ENCODE measurements around the gene ERF. TPM values are rescaled to one million over a fixed set of nuclear protein-coding genes. Genes with fewer than 3 reads are reported as not detected.

Gene ERF
- polyA plus RNA-seq, 2 of the 4 experiments (the other 2 are of a cell fraction), result 103 to 120 TPM

DNA sequence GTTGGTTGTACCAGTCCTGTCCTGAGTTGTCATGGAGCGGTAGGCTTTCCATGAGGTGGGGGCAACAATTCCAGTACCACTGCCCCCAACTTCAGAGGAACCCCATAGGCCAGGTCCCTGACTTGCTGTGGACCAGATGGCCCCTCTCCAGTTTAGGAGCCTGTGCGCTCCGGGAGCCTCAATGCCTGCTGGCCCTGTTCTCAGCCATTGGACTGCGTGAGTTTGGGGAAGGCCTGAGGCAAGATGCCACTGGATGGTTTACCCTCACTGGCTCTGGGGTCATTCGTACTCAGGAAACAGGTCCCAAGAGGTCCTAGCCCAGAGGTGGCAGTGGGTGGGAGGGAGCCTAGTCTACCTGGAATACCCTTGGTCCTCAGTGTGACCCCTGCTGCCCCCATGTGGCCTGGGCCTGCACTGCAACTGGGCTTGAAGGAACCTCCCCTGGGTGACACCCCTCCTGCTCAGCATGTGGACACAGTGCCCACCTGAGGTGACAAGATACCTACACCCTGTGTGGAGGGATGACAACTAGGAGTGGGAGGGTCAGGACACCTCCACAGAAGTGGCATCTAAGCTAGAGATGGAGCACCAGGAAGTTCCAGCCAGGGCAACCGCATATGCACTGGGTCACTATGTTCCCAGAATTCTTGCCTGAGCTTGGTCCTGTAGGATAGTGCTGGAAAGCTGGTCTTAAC lies 41.0 kb upstream of the ERF start:
- POLR2A ChIA-PET, result interaction anchor here (0.7 to 1.0 kb wide), 3 partner anchors 9 to 63 kb away, joined by 3 read pairs; no protein-coding TSS in a partner anchor
- no peak for TF ChIP-seq ZC3H11A (IDR thresholded peaks at IDR 0.05)
- peak; percentile 15; the same call in 1 of the 2 replicates for TF ChIP-seq GATA3 (IDR thresholded peaks at IDR 0.05; ENCODE audit: borderline replicate concordance)
- TF ChIP-seq MAX (IDR thresholded peaks at IDR 0.05), result peak; percentile 67; the same call in 1 of the 2 replicates
- TF ChIP-seq RAD21 (conservative IDR thresholded peaks at IDR 0.05 in 1 of 2, IDR thresholded peaks at IDR 0.05 in 1 of 2), result peak; percentile 83 to 88
- no peak for TF ChIP-seq HDAC2 (IDR thresholded peaks at IDR 0.05)
- peak; percentile 60; the same call in 1 of the 2 replicates for TF ChIP-seq MYC (IDR thresholded peaks at IDR 0.05; ENCODE audit: borderline replicate concordance, low read length)
- peak in 1 of 2 experiments; percentile 43; a peak in 2 of 5 replicates for TF ChIP-seq JUN (IDR thresholded peaks at IDR 0.05)
- TF ChIP-seq, protein P1, sequence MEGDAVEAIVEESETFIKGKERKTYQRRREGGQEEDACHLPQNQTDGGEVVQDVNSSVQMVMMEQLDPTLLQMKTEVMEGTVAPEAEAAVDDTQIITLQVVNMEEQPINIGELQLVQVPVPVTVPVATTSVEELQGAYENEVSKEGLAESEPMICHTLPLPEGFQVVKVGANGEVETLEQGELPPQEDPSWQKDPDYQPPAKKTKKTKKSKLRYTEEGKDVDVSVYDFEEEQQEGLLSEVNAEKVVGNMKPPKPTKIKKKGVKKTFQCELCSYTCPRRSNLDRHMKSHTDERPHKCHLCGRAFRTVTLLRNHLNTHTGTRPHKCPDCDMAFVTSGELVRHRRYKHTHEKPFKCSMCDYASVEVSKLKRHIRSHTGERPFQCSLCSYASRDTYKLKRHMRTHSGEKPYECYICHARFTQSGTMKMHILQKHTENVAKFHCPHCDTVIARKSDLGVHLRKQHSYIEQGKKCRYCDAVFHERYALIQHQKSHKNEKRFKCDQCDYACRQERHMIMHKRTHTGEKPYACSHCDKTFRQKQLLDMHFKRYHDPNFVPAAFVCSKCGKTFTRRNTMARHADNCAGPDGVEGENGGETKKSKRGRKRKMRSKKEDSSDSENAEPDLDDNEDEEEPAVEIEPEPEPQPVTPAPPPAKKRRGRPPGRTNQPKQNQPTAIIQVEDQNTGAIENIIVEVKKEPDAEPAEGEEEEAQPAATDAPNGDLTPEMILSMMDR (IDR thresholded peaks at IDR 0.05), result peak; percentile 98
- 0 out of 2 replicates have a peak, but pooled peaks have one; percentile 5 for TF ChIP-seq TFCP2L1 (CRISPR knock-in tag; IDR thresholded peaks at IDR 0.05)
- peak; percentile 89 for TF ChIP-seq SMC3 (IDR thresholded peaks at IDR 0.05)
- TF ChIP-seq USF2 (IDR thresholded peaks at IDR 0.05), result 0 out of 2 replicates have a peak, but pooled peaks have one; percentile 12
- CTCF ChIA-PET, result interaction anchor here (0.5 to 23.7 kb wide), 43 partner anchors 4 to 193 kb away, joined by 3 to 616 read pairs (median 5); partner anchors contain the start of genes GSK3A, PAFAH1B3, POU2F2 and PRR19
- Histone ChIP-seq H3K27ac (no peak overlapping the region), H3K4me2 (no peak overlapping the region), H3K4me1 (peaks cover 6% of the 10 kb centered on the region), H3K4me3 (no peak overlapping the region), H3K9me3 (no peaks in the 10 kb centered on the region)
- WGBS (ENCODE audit: missing lambda C conversion rate), result 72% methylated on average over 6 of the region's 6 CpGs
- DNase-seq (ENCODE audit: low read depth in 1 of 2, low spot score in 1 of 2) (peak; percentile 86 to 93), ATAC-seq (peak; percentile 72 to 84), FAIRE-seq (peak; percentile 100)

- CTCF ChIA-PET, result interaction anchor here (0.9 to 23.7 kb wide), 23 partner anchors 5 to 191 kb away, joined by 3 to 616 read pairs (median 6); partner anchors contain the start of genes GSK3A, PAFAH1B3, POU2F2 and PRR19
- no peaks in the 10 kb centered on the region for H3K9me3 ChIP-seq
- no peak for TF ChIP-seq TFCP2L1 (CRISPR knock-in tag; IDR thresholded peaks at IDR 0.05)
- TF ChIP-seq RNF2 (IDR thresholded peaks at IDR 0.05; ENCODE audit: borderline replicate concordance, low read depth), result no peak
- no peak for TF ChIP-seq USF2 (IDR thresholded peaks at IDR 0.05)
- TF ChIP-seq CBX2 (IDR thresholded peaks at IDR 0.05; ENCODE audit: borderline replicate concordance, low read depth), result no peak
- TF ChIP-seq KDM1A (IDR thresholded peaks at IDR 0.05; ENCODE audit: low read depth), result no peak
- no peak for TF ChIP-seq CBX8 (IDR thresholded peaks at IDR 0.05)
- no peak for TF ChIP-seq ELK1 (IDR thresholded peaks at IDR 0.05; ENCODE audit: low read depth, low read length)
- TF ChIP-seq PBX3 (IDR thresholded peaks at IDR 0.05), result no peak
- no peak for TF ChIP-seq PHF8 (IDR thresholded peaks at IDR 0.05; ENCODE audit: borderline replicate concordance, low read depth)
- no peak for TF ChIP-seq CHD2 (IDR thresholded peaks at IDR 0.05; ENCODE audit: low read length, partially characterized antibody)
- no peak for TF ChIP-seq RFX5 (IDR thresholded peaks at IDR 0.05)
- TF ChIP-seq HOXA7 (CRISPR knock-in tag; IDR thresholded peaks at IDR 0.05), result no peak
- TF ChIP-seq FOSB (CRISPR knock-in tag; IDR thresholded peaks at IDR 0.05), result no peak
- no peak for TF ChIP-seq MAZ (IDR thresholded peaks at IDR 0.05; ENCODE audit: borderline replicate concordance, low read depth, low read length)
- TF ChIP-seq E2F6 (IDR thresholded peaks at IDR 0.05; ENCODE audit: borderline replicate concordance, low read depth), result no peak
- no peak for TF ChIP-seq HDAC2 (IDR thresholded peaks at IDR 0.05)
- TF ChIP-seq POLR2AphosphoS2 (conservative IDR thresholded peaks at IDR 0.05; ENCODE audit: low read length), result no peak
- TF ChIP-seq FOXS1 (CRISPR knock-in tag; IDR thresholded peaks at IDR 0.05), result no peak
- H3K4me2 ChIP-seq, result no peak overlapping the region
- ATAC-seq (no peak), DNase-seq (ENCODE audit: low read depth in 1 of 2, low spot score in 1 of 2) (no peak), FAIRE-seq (no peak)
- POLR2A ChIA-PET, result no interaction called here
- peaks cover 8% of the 10 kb centered on the region for H3K4me1 ChIP-seq
- WGBS (ENCODE audit: missing lambda C conversion rate), result 53% methylated on average over 5 of the region's 5 CpGs
- H3K27ac ChIP-seq, result no peak overlapping the region
- H3K4me3 ChIP-seq, result no peak overlapping the region
Observed at GRCh38 chr19:42295342-42295741, 40.4 kb upstream of the ERF start.

Measured in A549 (cell line).